GM23248 (cell line): ENCODE results near the gene C6orf15. TPM values are rescaled to one million over a fixed set of nuclear protein-coding genes. Genes with fewer than 3 reads are reported as not detected.

Experiments
- DNase-seq: peaks from one replicate; pipeline ENCODE4 v3.0.0-alpha.2; 2015
- H2AFZ ChIP-seq: fragments of 200-600 bp; sonication (generic); 2 replicates; pipeline ENCODE4 v1.6.1; 2016; ENCODE audit warnings: antibody characterized with exemption
- H3F3A ChIP-seq: fragments of 200-600 bp; sonication (generic); 2 replicates; pipeline ENCODE4 v1.6.1; 2016; ENCODE audit warnings: mild to moderate bottlenecking, antibody characterized with exemption, mixed run types; ENCODE audit not compliant: insufficient read depth
- H3K27ac ChIP-seq: fragments of 200-600 bp; sonication (generic); 2 replicates; pipeline ENCODE4 v1.5.1; 2016; ENCODE audit warnings: mild to moderate bottlenecking
- H3K27me3 ChIP-seq: fragments of 200-600 bp; sonication (generic); replicated peaks from 2 replicates; pipeline ENCODE4 v1.6.1; 2016; ENCODE audit warnings: mild to moderate bottlenecking; ENCODE audit not compliant: insufficient read depth
- H3K36me3 ChIP-seq: fragments of 200-600 bp; sonication (generic); 2 replicates; pipeline ENCODE4 v1.6.1; 2016; ENCODE audit warnings: low read depth, mild to moderate bottlenecking
- H3K4me1 ChIP-seq: fragments of 200-600 bp; sonication (generic); 2 replicates; pipeline ENCODE4 v1.6.1; 2016; ENCODE audit warnings: mild to moderate bottlenecking; ENCODE audit not compliant: insufficient read depth
- H3K4me2 ChIP-seq: fragments of 200-600 bp; sonication (generic); one replicate; pipeline ENCODE4 v1.6.1; 2016; ENCODE audit warnings: mild to moderate bottlenecking; ENCODE audit not compliant: unreplicated experiment
- H3K4me3 ChIP-seq: fragments of 200-600 bp; sonication (generic); 2 replicates; pipeline ENCODE4 v1.5.1; 2016; ENCODE audit warnings: mild to moderate bottlenecking
- H3K79me2 ChIP-seq: fragments of 200-600 bp; sonication (generic); 2 replicates; pipeline ENCODE4 v1.6.1; 2016; ENCODE audit warnings: mild to moderate bottlenecking; ENCODE audit not compliant: insufficient read depth
- H3K9ac ChIP-seq: fragments of 200-600 bp; sonication (generic); 2 replicates; pipeline ENCODE4 v1.6.1; 2016; ENCODE audit warnings: mild to moderate bottlenecking
- H3K9me2 ChIP-seq: fragments of 200-600 bp; sonication (generic); 2 replicates; pipeline ENCODE4 v1.6.1; 2016; ENCODE audit warnings: mixed run types, mild to moderate bottlenecking, moderate library complexity; ENCODE audit not compliant: insufficient read depth
- H3K9me3 ChIP-seq: fragments of 200-600 bp; sonication (generic); one replicate; pipeline ENCODE4 v1.6.1; 2017; ENCODE audit warnings: low read depth
- H4K20me1 ChIP-seq: fragments of 200-600 bp; sonication (generic); 2 replicates; pipeline ENCODE4 v1.6.0; 2016; ENCODE audit not compliant: insufficient read depth
- EZH2 ChIP-seq: fragments of 200-600 bp; sonication (generic); IDR thresholded peaks from 2 replicates; pipeline ENCODE4 v1.6.1; 2018; ENCODE audit warnings: antibody characterized with exemption, mild to moderate bottlenecking; ENCODE audit not compliant: insufficient read depth, poor library complexity, severe bottlenecking
- EZH2phosphoT487 ChIP-seq: fragments of 200-600 bp; sonication (generic); IDR thresholded peaks from 2 replicates; pipeline ENCODE4 v1.6.1; 2018; ENCODE audit warnings: antibody characterized with exemption, moderate library complexity, mild to moderate bottlenecking, low read depth; ENCODE audit not compliant: insufficient read depth
- WGBS, 2 experiments: methylation state at CpG; one replicate each; pipeline ENCODE4 v1.1.6; 2015 to 2017; ENCODE audit warnings: low lambda C conversion rate in 2 of 2, low coverage in 1 of 2; ENCODE audit errors: missing lambda C conversion rate in 2 of 2; 5-methylcytosine and 5-hydroxymethylcytosine counted together
- in situ Hi-C: fragments of 300-500 bp; cut with MboI; formaldehyde crosslinking; loops from 2 replicates; pipeline ENCODE4 v1.15.0; 2020
- polyA plus RNA-seq: library from polyadenylated mRNA; unstranded; fragments of >200 nt; fragmentation: Nextera tagmentation; extraction: Ambion mirVana; gene quantifications from 2 replicates; pipeline ENCODE4 v1.2.1, GENCODE V29; 2016
- total RNA-seq: library from RNA; depleted of rRNA; stranded (reverse); fragments of >200 nt; shearing (Covaris generic); gene quantifications from 2 replicates; pipeline ENCODE4 v1.2.3, GENCODE V29; 2014

Gene C6orf15
- total and polyA plus RNA-seq, 2 experiments from 2014 or later: not detected

- H3K27me3 ChIP-seq: peaks cover 7% of the 10 kb centered on the region; the same call in 1 of the 2 replicates
- no peaks in the 10 kb centered on the region for H3K9me3 ChIP-seq
- no peaks in the 10 kb centered on the region for H3K79me2 ChIP-seq
- peak; percentile 84 for DNase-seq
- no peaks in the 10 kb centered on the region for H3K36me3 ChIP-seq
- WGBS, 2 experiments: 27 to 35% methylated on average over 7 to 9 of the region's 9 CpGs
- TF ChIP-seq EZH2: no peak
- no peak for TF ChIP-seq EZH2phosphoT487
- H2AFZ ChIP-seq: peak overlapping the region; percentile 68
- in situ Hi-C loops: no loop called here
- H3K9me2 ChIP-seq: no peaks in the 10 kb centered on the region
- peak overlapping the region; percentile 84 for H3K9ac ChIP-seq
- peak overlapping the region; percentile 73 for H3K4me2 ChIP-seq
- H3F3A ChIP-seq: peaks cover 20% of the 10 kb centered on the region
- H4K20me1 ChIP-seq: no peaks in the 10 kb centered on the region
- peak overlapping the region; percentile 68 for H3K4me3 ChIP-seq
- H3K27ac ChIP-seq: peak overlapping the region; percentile 89
- peaks cover 28% of the 10 kb centered on the region for H3K4me1 ChIP-seq
These were observed 2.8 kb upstream of the C6orf15 start for GRCh38 chr6:31114970-31115849.

- Histone ChIP-seq H4K20me1 (no peaks in the 10 kb centered on the region), H3K9ac (peak within 1 kb of the TSS; percentile 84), H3K27ac (peak within 1 kb of the TSS; percentile 89), H3K4me3 (peak within 1 kb of the TSS; percentile 68), H3K79me2 (no peaks in the 10 kb centered on the region), H3F3A (peaks cover 20% of the 10 kb centered on the region), H3K4me2 (peak within 1 kb of the TSS; percentile 73), H3K9me3 (no peaks in the 10 kb centered on the region), H2AFZ (peak within 1 kb of the TSS; percentile 68), H3K27me3 (peaks cover 13% of the 10 kb centered on the region; the same call in 1 of the 2 replicates), H3K4me1 (peaks cover 28% of the 10 kb centered on the region), H3K36me3 (no peaks in the 10 kb centered on the region), H3K9me2 (no peaks in the 10 kb centered on the region)
- 0% methylated on average over 3 of the region's 3 CpGs for WGBS, 2 experiments
- TF ChIP-seq EZH2phosphoT487: no peak
- in situ Hi-C loops: no loop called here
- DNase-seq: peak; percentile 97
These were observed 2.1 kb upstream of the C6orf15 start, which contains the start of gene PSORS1C1 for GRCh38 chr6:31114541-31114878. Gene PSORS1C1 (plus strand): TSS chr6:31114800. CDS start chr6:31129633, 14,833 bp downstream.

- H3K9me2 ChIP-seq: no peaks in the 10 kb centered on the region
- no peaks in the 10 kb centered on the region for H3K79me2 ChIP-seq
- no peaks in the 10 kb centered on the region for H3K36me3 ChIP-seq
- peak overlapping the region; percentile 84 for H3K9ac ChIP-seq
- H3K4me2 ChIP-seq: peak overlapping the region; percentile 73
- 1 to 3% methylated on average over 7 of the region's 7 CpGs for WGBS, 2 experiments
- peaks cover 28% of the 10 kb centered on the region for H3K4me1 ChIP-seq
- H2AFZ ChIP-seq: peak overlapping the region; percentile 68
- DNase-seq: peak; percentile 91
- no peaks in the 10 kb centered on the region for H4K20me1 ChIP-seq
- in situ Hi-C loops: no loop called here
- peaks cover 20% of the 10 kb centered on the region for H3F3A ChIP-seq
- no peaks in the 10 kb centered on the region for H3K9me3 ChIP-seq
- H3K27ac ChIP-seq: peak overlapping the region; percentile 89
- no peak for TF ChIP-seq EZH2phosphoT487
- no peak for TF ChIP-seq EZH2
- peaks cover 13% of the 10 kb centered on the region; the same call in 1 of the 2 replicates for H3K27me3 ChIP-seq
- H3K4me3 ChIP-seq: peak overlapping the region; percentile 68
These were observed 1.6 kb upstream of the C6orf15 start for GRCh38 chr6:31113861-31114540.

- no peaks in the 10 kb centered on the region for H3K79me2 ChIP-seq
- H3K9me3 ChIP-seq: no peaks in the 10 kb centered on the region
- no peaks in the 10 kb centered on the region for H3K9me2 ChIP-seq
- H3F3A ChIP-seq: peaks cover 20% of the 10 kb centered on the region
- H3K4me1 ChIP-seq: peaks cover 28% of the 10 kb centered on the region
- TF ChIP-seq EZH2phosphoT487: no peak
- H3K36me3 ChIP-seq: no peaks in the 10 kb centered on the region
- no peak overlapping the region for H3K4me2 ChIP-seq
- H3K27ac ChIP-seq: no peak overlapping the region
- no peak overlapping the region for H3K9ac ChIP-seq
- no peak for DNase-seq
- no peak overlapping the region for H2AFZ ChIP-seq
- no peaks in the 10 kb centered on the region for H4K20me1 ChIP-seq
- no peak overlapping the region for H3K4me3 ChIP-seq
- 86 to 91% methylated on average over 12 of the region's 13 CpGs for WGBS, 2 experiments
- peaks cover 13% of the 10 kb centered on the region; the same call in 1 of the 2 replicates for H3K27me3 ChIP-seq
- in situ Hi-C loops: no loop called here
These were observed 663 bp downstream of the C6orf15 start for GRCh38 chr6:31111712-31112111.
